ENCODE results near the gene SLC10A3.
"Not testable (repeated sequence)": the region's sequence is repeated elsewhere in the genome, so short reads cannot be mapped to it uniquely, and the experiment has no call there.

SLC10A3 gene

GRCh38 chrX:154509455-154509854, 19.0 kb upstream of the SLC10A3 start:
- DNase-seq (ENCODE audit: low spot score): no peak

GRCh38 chrX:154508384-154508745, 17.9 kb upstream of the SLC10A3 start:
- DNase-seq (ENCODE audit: low spot score): no peak

DNA sequence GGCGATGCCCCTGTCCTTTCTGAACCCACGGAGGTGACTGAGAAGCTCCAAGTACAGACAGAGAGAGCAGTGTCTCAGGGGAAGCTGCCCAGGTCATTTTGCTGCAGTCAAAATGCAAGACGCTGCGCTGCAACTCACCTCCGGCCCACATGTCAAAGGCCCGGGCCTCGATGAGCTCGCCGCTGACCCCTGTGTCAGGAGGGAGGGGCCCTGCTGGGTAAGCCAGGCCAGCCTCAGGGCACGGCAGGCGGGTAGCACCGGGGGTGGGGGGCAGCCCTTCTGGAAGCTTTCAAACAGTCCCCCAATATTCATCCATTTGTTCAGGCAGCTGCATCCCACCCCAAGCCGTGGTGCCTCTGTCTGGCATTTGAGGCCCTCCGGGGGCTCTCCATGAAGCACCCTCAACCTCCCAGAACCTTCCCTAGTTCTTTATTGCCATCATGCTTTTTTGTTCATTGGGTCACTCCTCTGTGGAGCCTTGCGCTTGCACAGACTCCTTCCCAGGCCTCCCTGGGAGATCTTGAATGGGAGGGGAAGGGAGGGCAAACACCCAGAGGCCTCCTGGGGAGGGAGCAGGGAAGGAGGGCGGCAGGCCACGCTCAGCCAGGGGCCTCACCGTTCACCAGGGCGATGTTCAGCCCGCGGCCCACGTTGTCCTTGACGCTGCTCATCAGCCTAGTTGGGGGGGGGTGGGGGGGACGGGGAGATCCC, 17.4 kb upstream of the SLC10A3 start:
- no peak for DNase-seq (ENCODE audit: low spot score)

DNA sequence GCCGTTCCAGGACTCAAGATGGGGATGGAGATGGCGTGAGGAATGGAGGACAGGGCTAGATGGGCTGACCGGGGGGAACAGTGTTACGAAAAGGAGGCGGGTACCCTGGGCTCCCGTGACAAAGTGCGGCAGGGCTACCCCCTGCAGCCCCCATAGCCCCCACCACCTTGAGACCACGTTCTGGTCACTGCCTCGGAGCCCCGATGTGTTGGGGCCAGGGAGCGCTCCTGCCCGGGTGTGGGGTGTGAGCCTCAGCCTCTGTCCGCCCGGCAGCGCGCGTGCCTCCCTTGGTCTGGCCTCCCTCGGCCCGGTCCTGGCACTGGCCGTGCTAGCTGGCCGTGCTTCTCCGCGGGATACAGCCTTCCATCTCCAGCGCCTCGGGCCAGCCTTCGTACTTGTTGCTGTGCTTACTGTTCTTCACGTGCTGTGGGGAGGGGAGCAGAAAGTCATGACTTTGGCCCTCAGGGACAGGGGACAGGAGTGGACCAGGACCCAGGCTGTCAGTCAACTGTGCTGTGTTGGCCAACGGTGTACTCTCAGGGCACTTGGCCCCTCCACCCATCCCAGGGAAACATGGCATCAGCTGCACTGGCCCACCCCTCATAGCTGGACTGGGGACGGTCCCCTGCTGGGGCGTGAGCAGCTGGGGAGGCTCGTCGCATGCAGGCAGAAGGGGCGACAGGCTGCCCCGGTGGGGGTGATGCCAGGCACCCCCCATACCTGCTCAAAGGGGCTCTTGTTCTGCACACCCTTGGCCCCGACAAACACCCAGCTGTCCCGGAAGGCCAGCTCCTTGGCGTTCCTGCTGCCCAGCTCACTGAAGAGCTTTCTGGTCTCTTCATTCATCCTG, 16.3 kb upstream of the SLC10A3 start:
- no peak for DNase-seq (ENCODE audit: low spot score)

GRCh38 chrX:154505734-154506133, 15.3 kb upstream of the SLC10A3 start:
- no peak for DNase-seq (ENCODE audit: low spot score)

- no peak for DNase-seq (ENCODE audit: low spot score)
These were observed 12.6 kb upstream of the SLC10A3 start for GRCh38 chrX:154502989-154503388.

DNA sequence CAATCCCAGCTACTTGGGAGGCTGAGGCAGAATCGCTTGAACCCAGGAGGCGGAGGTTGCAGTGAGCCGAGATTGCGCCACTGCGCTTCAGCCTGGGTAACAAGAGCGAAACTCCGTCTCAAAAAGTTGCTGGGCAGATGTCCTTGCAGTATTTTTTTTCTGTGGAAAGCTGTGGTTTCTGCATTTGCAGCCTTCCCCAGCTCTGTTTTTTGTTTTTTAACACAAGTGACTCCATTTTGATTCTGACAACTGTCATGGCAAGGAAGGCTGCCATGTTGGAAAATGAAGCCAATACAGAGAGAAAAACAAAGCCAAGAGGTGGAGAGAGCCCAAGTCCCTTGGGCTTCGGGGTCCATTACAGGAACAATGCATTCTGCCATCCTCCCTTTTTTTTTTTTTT, 11.7 kb upstream of the SLC10A3 start:
- no peak for DNase-seq (ENCODE audit: low spot score)

GRCh38 chrX:154501423-154501822, 11.0 kb upstream of the SLC10A3 start:
- DNase-seq (ENCODE audit: low spot score): not testable (repeated sequence)

- DNase-seq (ENCODE audit: low spot score): not testable (repeated sequence)
These were observed 6.2 kb upstream of the SLC10A3 start for GRCh38 chrX:154496591-154497137.

DNA sequence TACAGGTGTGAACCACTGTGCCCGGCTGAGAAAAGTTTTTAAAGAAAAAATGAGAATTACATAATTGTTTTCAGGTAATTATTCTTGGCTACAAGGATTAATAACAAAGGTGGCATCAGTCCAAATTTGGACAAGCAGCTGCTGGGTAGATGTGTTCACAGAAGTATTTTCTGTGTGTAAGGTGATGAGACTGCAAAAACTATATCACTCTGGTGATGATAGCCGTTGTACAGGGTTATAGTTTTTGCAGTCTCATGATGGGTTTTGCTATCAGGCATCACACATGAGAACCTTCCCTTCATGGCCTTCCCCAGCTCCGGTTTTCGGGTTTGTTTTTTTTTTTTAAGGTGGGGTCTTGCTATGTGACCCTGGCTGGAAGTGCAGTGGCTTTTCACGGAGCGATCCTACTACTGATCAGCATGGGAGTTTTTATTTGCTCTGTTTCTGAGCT, 5.1 kb upstream of the SLC10A3 start:
- DNase-seq (ENCODE audit: low spot score): no peak

DNA sequence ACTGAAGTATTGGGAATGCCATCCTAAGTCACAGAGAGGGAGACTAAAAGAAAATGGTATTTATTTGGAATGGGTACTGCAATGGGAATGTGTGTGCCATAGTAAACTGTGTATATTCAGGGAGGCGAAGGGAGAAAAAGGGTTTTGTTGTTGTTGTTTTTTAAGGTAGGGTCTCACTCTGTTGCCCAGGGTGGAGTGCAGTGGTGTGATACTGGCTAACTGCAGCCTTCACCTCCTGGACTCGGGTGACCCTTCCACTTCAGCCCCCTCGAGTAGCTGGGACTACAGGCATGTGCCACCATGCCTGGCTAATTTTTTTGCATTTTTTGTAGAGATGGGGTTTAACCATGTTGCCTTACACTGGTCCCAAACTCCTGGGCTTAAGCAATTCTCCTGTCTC, 4.3 kb upstream of the SLC10A3 start:
- DNase-seq (ENCODE audit: low spot score): no peak

GRCh38 chrX:154490021-154490413, 412 bp downstream of the SLC10A3 start:
- DNase-seq (ENCODE audit: low spot score): no peak

DNA sequence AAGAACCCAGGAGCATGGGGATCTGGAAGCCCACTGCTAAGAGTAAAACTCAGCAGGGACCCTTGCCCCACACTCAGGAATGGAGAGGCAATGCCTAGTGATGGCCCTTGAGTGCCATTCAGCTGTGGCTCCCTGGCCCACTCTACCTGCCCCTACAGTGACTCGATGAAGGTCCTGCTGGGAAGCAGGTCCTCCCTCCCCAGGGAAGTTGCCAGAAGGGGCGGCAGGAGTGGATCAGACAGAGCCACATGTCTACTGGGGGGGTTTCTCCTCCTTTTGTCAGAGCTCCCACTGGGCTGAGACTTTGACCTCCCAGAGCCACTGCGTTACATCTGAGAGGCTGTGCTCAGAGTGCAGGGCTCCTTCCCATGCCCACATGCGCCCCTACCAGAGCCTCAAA, 1.2 kb downstream of the SLC10A3 start:
- DNase-seq (ENCODE audit: low spot score): no peak

DNA sequence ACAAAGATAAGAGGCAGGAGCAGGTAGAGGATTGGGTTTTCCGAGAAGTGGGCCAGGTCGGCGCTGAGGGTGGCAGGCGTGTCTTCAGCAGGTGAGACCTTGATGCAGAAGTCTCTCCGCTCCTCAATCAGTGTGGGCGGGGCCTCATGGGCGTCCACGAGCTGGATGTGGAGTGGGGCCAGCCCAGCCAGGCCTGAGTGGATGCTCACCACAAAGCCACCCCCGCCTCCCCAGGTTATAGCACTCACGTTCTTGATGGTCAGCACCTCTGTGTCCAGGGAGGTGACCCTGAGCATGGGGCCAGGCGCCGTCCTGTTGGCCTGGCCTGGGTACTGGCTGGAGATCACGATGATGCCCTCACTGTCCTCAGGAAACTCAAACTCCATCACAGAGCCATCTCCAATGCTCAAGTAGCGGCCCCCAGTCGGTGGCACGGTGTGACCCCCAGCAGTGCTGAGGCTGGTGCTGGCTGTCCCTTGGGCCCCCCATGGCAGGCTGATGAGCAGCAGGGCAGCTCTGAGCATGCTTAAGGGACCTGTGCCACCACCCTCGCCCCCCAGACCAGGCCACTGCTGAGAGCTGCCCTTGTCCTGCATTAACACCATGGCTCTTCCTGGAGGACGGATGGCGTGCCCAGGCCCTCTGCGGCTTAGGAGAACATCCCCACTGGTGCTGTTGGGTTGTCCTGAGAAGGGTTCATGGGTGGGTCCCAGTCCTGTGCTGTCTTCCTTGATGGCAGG, 1.9 kb downstream of the SLC10A3 start:
- DNase-seq (ENCODE audit: low spot score): no peak

DNA sequence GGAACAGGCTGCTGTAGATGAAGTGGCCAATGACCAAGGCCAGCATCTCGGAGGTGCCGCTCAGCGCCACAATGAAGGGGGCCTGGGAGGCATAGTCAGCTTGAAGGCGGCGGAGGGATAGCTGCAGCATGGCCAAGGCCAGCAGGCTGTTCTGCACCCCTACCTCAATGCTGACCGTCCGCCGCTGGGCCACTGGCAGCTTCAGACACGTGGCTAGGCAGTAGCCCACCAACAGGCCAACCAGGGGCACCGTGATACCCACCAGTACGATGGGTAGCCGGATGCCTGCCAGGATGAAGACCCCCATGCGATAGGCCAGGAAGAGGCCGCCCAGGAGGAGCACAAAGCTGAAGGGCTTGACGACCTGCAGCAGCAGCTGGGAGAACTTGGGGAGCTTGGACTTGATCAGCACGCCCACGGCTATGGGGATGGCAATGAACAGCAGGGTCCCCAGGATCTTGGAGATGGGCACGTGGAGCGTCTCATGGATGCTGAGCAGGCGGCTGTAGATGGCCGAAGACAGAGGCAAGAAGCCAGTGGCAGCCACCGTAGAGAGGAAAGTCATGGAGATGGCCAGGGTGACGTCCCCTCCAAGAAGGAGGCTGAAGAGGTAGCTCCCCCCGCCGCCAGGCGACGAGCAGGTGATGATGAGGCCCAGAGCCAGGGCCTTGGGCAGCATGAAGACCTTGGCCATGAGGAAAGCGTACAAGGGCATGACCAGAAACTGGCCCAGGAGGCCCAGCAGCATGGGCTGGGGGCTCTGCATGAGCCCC, 2.7 kb downstream of the SLC10A3 start:
- no peak for DNase-seq (ENCODE audit: low spot score)

GRCh38 chrX:154486396-154487207, 3.8 kb downstream of the SLC10A3 start, which contains the start of gene UBL4A:
Gene UBL4A, minus strand, starts transcription at chrX:154486615. Its CDS starts 31 bp downstream, at chrX:154486584.
- peak; percentile 44 for DNase-seq (ENCODE audit: low spot score)

DNA sequence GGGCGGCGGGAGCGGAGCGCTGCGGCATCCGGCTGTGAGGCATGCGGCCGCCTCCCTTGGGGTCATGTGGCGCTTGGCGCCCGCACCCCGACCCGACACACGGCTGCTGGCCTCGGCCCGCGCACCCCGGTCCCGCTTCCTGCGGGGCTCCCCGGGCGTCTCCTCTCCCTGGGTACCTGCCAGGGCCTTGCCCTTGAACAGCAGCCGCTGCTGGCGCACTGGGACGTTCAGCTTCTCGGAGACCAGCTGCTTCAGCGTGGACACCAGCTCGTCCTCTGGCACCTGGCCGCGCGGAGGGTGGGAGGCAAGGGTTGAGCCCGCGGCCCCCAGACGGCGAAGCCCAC, 4.4 kb downstream of the SLC10A3 start:
- no peak for DNase-seq (ENCODE audit: low spot score)

DNA sequence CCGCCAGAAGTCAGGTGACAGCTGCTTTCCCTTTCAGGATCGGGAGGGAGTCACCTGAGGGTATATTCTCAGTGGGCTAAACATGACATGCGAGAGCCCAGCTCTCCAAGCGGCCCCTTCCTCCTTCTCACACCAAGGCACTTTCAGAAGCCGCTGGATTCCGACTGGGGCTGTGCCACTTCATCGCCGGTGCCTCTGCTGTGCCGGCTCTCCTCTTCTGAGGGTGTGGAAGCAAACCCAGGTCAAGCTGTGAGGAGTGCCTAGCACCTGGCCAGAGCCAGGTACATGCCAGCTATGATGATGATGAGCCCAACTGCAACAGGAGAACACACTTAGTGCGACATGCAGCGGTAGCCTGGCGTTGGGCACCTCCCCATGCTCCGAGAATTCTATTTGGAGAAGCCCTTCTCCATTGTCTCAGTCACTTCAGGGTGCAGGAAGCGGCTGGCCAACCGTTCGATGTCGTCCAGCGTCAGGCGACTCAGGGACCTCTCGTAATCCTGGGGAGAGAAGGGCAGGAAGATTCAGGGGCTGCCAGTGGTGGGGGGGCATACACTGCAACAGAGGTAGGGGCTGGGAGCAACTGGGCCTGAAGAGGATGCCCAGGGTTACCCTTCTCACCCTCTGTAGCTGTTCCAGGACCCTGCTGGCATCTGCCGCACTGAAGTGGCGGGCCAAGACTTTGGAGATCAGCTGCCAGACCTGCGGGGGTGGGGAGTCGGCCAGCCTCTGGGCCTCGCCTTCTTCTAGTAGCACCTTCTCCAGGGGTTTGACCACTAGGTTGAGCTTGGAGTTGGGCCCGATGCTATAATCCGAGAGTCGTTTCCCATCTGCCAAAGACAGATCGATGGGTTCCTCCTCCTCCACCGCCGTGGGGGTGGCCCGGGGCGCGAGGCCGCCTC, 5.0 kb downstream of the SLC10A3 start:
- DNase-seq (ENCODE audit: low spot score): no peak

- DNase-seq (ENCODE audit: low spot score): no peak
These were observed 5.9 kb downstream of the SLC10A3 start for GRCh38 chrX:154484255-154485149.

Data from putamen (tissue), 1 donor.